ENCODE results near the gene RALGPS2. TPM values are rescaled to one million over a fixed set of nuclear protein-coding genes. Genes with fewer than 3 reads are reported as not detected.

Gene RALGPS2
- total RNA-seq, 1 experiment from 2014 or later = 19.3 TPM

DNA sequence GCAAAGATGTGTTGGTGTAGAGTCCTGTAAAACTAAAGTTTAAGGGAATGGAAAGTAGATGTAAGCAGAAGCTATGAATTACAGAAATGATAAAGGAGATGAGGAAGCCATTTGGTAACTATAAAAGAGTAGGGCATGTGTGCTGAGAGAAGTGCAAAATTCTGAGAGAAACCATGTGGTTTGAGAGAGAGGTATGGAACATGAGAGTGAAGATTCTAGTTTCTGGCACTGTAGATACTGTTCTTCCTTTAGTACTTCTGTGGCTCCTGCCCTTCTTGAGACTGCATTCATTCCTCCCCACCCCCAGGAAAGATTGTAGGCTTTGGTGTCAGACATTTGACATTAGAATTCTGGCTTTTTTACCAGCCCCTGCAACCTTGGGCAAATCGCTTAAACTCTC, 15.4 kb downstream of the RALGPS2 start:
- H3K9ac ChIP-seq (ENCODE audit: low read length) = no peak overlapping the region
- peaks cover 8% of the 10 kb centered on the region; the same call in 1 of the 2 replicates for H3K4me1 ChIP-seq (ENCODE audit: insufficient read depth, low read length)
- H3K36me3 ChIP-seq (ENCODE audit: low read depth, low read length) = peaks cover 16% of the 10 kb centered on the region
- no TSS peak for BruUV-seq (replicated peaks)
- intact Hi-C loops (cut with micrococcal nuclease) = no loop called here
- H3K9me3 ChIP-seq (ENCODE audit: low read length) = no peaks in the 10 kb centered on the region
- peaks cover 29% of the 10 kb centered on the region; the same call in 1 of the 2 replicates for H3K79me2 ChIP-seq (ENCODE audit: low read length)
- no peak overlapping the region for H3K4me2 ChIP-seq (ENCODE audit: low read length)
- no peaks in the 10 kb centered on the region for H4K20me1 ChIP-seq (ENCODE audit: low read length)
- no peaks in the 10 kb centered on the region for H3K9me2 ChIP-seq (replicated peaks; ENCODE audit: low read length)
- TF ChIP-seq, protein P1, sequence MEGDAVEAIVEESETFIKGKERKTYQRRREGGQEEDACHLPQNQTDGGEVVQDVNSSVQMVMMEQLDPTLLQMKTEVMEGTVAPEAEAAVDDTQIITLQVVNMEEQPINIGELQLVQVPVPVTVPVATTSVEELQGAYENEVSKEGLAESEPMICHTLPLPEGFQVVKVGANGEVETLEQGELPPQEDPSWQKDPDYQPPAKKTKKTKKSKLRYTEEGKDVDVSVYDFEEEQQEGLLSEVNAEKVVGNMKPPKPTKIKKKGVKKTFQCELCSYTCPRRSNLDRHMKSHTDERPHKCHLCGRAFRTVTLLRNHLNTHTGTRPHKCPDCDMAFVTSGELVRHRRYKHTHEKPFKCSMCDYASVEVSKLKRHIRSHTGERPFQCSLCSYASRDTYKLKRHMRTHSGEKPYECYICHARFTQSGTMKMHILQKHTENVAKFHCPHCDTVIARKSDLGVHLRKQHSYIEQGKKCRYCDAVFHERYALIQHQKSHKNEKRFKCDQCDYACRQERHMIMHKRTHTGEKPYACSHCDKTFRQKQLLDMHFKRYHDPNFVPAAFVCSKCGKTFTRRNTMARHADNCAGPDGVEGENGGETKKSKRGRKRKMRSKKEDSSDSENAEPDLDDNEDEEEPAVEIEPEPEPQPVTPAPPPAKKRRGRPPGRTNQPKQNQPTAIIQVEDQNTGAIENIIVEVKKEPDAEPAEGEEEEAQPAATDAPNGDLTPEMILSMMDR (conservative IDR thresholded peaks at IDR 0.05; ENCODE audit: low read depth, low read length) = no peak
- TF ChIP-seq EZH2phosphoT487 (IDR thresholded peaks at IDR 0.05; ENCODE audit: borderline replicate concordance, low read length) = no peak
- TF ChIP-seq EZH2 (IDR thresholded peaks at IDR 0.05; ENCODE audit: low read length, unreplicated experiment) = no peak
- ATAC-seq (no peak), DNase-seq (no peak)
- H2AFZ ChIP-seq (ENCODE audit: low read length) = no peak overlapping the region
- CTCF ChIA-PET = no interaction called here
- H3K27me3 ChIP-seq (ENCODE audit: low read length) = no peaks in the 10 kb centered on the region
- H3F3A ChIP-seq (ENCODE audit: low read length, unreplicated experiment) = no peaks in the 10 kb centered on the region
- POLR2A ChIA-PET (ENCODE audit: unreplicated experiment) = no interaction called here
- H3K27ac ChIP-seq (ENCODE audit: low read length) = no peak overlapping the region
- H3K4me3 ChIP-seq (ENCODE audit: low read length) = no peak overlapping the region

DNA sequence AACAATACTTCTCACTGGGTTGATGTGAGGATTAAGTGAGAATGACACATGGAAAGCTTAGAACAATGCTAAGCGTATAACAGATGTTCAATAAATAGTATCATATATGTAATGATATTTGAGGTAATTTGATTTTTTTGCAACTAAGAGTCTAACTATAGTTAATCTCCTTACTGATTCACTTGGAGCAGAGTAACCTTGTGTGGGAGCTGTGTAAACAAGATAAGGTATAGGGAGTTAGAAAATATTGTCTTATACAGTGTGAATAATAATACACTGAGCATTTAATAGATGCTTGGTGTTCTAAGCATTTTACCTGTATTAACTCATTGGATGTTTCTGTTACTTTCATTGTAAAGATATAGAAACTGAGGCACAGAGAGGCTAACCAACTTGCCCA, 15.9 kb downstream of the RALGPS2 start:
- TF ChIP-seq, protein P1 (conservative IDR thresholded peaks at IDR 0.05; ENCODE audit: low read depth, low read length) = no peak
- TF ChIP-seq EZH2phosphoT487 (IDR thresholded peaks at IDR 0.05; ENCODE audit: borderline replicate concordance, low read length) = no peak
- TF ChIP-seq EZH2 (IDR thresholded peaks at IDR 0.05; ENCODE audit: low read length, unreplicated experiment) = no peak
- ChIA-PET CTCF (no interaction called here), POLR2A (ENCODE audit: unreplicated experiment) (no interaction called here)

DNA sequence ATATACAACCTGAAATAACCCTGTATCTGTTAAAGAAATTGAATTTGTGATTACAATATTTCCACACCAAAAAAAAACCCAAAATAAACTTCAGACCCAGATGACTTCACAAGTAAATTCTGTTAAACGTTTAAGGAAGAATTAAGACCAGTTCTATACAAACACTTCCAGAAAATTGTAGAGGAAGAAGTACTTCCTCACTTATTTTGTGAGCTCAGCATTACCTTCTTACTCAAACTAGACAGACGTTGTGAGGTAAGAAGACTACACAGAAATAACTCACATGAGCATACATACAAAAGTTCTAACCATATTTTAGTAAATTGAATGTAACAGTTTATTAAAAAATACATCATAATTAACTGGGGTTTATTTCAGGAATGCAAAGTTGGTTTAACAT, 18.8 kb downstream of the RALGPS2 start:
- DNase-seq (no peak), ATAC-seq (no peak)
- H3K27me3 ChIP-seq (ENCODE audit: low read length) = no peaks in the 10 kb centered on the region
- H3F3A ChIP-seq (ENCODE audit: low read length, unreplicated experiment) = no peaks in the 10 kb centered on the region
- H3K9me3 ChIP-seq (ENCODE audit: low read length) = no peaks in the 10 kb centered on the region
- BruUV-seq (replicated peaks) = no TSS peak
- POLR2A ChIA-PET (ENCODE audit: unreplicated experiment) = no interaction called here
- H3K4me1 ChIP-seq (ENCODE audit: insufficient read depth, low read length) = peaks cover 5% of the 10 kb centered on the region; the same call in 1 of the 2 replicates
- no peak overlapping the region for H3K4me3 ChIP-seq (ENCODE audit: low read length)
- no peak overlapping the region for H2AFZ ChIP-seq (ENCODE audit: low read length)
- intact Hi-C loops (cut with micrococcal nuclease) = no loop called here
- TF ChIP-seq EZH2phosphoT487 (IDR thresholded peaks at IDR 0.05; ENCODE audit: borderline replicate concordance, low read length) (no peak), EZH2 (IDR thresholded peaks at IDR 0.05; ENCODE audit: low read length, unreplicated experiment) (no peak)
- CTCF ChIA-PET = no interaction called here
- H3K27ac ChIP-seq (ENCODE audit: low read length) = no peak overlapping the region
- H3K9ac ChIP-seq (ENCODE audit: low read length) = no peak overlapping the region
- H3K4me2 ChIP-seq (ENCODE audit: low read length) = no peak overlapping the region
- H3K79me2 ChIP-seq (ENCODE audit: low read length) = peaks cover 14% of the 10 kb centered on the region; the same call in 1 of the 2 replicates
- H3K9me2 ChIP-seq (replicated peaks; ENCODE audit: low read length) = no peaks in the 10 kb centered on the region
- no peaks in the 10 kb centered on the region for H4K20me1 ChIP-seq (ENCODE audit: low read length)
- peaks cover 19% of the 10 kb centered on the region for H3K36me3 ChIP-seq (ENCODE audit: low read depth, low read length)

More for the DNA sequence above, 15.9 kb downstream of the RALGPS2 start:
- DNase-seq (no peak), ATAC-seq (no peak)
- H3K36me3 ChIP-seq (ENCODE audit: low read depth, low read length) = peaks cover 16% of the 10 kb centered on the region
- intact Hi-C loops (cut with micrococcal nuclease) = no loop called here
- BruUV-seq (replicated peaks) = no TSS peak
- H3K9me3 ChIP-seq (ENCODE audit: low read length) = no peaks in the 10 kb centered on the region
- no peaks in the 10 kb centered on the region for H3K9me2 ChIP-seq (replicated peaks; ENCODE audit: low read length)
- no peaks in the 10 kb centered on the region for H3F3A ChIP-seq (ENCODE audit: low read length, unreplicated experiment)
- no peak overlapping the region for H3K4me3 ChIP-seq (ENCODE audit: low read length)
- no peak overlapping the region for H3K9ac ChIP-seq (ENCODE audit: low read length)
- H3K27ac ChIP-seq (ENCODE audit: low read length) = no peak overlapping the region
- no peak overlapping the region for H3K4me2 ChIP-seq (ENCODE audit: low read length)
- peaks cover 8% of the 10 kb centered on the region; the same call in 1 of the 2 replicates for H3K4me1 ChIP-seq (ENCODE audit: insufficient read depth, low read length)
- no peaks in the 10 kb centered on the region for H3K27me3 ChIP-seq (ENCODE audit: low read length)
- H4K20me1 ChIP-seq (ENCODE audit: low read length) = no peaks in the 10 kb centered on the region
- no peak overlapping the region for H2AFZ ChIP-seq (ENCODE audit: low read length)
- peaks cover 26% of the 10 kb centered on the region; the same call in 1 of the 2 replicates for H3K79me2 ChIP-seq (ENCODE audit: low read length)

Data from PC-3 (cell line).